Measurements from ENCODE around the gene DCAF12.
"Not testable (repeated sequence)": the region's sequence is repeated elsewhere in the genome, so short reads cannot be mapped to it uniquely, and the experiment has no call there.

Gene DCAF12

DNA sequence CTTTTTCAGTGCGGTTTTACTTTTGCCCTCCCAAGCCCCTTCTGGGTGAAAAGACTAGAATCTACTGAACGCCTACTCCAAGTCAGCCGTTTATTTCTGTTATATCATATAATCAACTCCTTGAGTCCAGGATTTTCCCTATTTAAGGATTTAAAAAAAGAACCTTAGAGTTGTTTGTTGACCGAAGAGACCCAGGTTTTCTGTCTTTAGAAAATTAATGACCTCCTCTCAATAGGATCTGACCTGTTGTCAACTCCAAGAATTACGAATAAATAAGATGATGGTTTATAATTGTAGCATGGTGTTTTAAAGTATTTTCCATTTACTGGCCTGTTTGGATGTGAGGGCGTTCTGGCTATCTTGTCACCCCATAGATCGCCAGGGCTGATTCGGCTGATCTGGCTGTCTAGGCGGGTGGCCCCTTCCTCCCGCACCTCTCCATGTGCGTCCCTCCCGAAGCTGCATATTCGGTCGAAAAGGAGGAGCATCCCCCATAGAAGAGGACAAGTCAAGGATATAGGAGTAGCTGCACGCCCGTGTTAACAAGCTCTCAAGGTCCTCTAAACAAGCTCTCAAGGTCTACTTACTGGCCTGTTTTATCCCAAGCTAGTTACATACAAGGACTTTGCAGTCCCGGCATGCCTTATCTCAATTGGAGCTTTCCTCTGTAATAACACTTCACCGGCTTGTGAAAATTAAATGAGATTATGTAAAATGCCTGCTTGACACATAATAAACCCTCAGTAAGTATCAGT is 76.7 kb downstream of the DCAF12 start:
- H3K4me3 ChIP-seq (replicated peaks; ENCODE audit: low read depth, low read length), result peak overlapping the region; percentile 94
- no peak for DNase-seq (ENCODE audit: low read depth)
- TF ChIP-seq, protein P1, sequence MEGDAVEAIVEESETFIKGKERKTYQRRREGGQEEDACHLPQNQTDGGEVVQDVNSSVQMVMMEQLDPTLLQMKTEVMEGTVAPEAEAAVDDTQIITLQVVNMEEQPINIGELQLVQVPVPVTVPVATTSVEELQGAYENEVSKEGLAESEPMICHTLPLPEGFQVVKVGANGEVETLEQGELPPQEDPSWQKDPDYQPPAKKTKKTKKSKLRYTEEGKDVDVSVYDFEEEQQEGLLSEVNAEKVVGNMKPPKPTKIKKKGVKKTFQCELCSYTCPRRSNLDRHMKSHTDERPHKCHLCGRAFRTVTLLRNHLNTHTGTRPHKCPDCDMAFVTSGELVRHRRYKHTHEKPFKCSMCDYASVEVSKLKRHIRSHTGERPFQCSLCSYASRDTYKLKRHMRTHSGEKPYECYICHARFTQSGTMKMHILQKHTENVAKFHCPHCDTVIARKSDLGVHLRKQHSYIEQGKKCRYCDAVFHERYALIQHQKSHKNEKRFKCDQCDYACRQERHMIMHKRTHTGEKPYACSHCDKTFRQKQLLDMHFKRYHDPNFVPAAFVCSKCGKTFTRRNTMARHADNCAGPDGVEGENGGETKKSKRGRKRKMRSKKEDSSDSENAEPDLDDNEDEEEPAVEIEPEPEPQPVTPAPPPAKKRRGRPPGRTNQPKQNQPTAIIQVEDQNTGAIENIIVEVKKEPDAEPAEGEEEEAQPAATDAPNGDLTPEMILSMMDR (IDR thresholded peaks at IDR 0.05; ENCODE audit: low read length, missing control alignments), result no peak

DNA sequence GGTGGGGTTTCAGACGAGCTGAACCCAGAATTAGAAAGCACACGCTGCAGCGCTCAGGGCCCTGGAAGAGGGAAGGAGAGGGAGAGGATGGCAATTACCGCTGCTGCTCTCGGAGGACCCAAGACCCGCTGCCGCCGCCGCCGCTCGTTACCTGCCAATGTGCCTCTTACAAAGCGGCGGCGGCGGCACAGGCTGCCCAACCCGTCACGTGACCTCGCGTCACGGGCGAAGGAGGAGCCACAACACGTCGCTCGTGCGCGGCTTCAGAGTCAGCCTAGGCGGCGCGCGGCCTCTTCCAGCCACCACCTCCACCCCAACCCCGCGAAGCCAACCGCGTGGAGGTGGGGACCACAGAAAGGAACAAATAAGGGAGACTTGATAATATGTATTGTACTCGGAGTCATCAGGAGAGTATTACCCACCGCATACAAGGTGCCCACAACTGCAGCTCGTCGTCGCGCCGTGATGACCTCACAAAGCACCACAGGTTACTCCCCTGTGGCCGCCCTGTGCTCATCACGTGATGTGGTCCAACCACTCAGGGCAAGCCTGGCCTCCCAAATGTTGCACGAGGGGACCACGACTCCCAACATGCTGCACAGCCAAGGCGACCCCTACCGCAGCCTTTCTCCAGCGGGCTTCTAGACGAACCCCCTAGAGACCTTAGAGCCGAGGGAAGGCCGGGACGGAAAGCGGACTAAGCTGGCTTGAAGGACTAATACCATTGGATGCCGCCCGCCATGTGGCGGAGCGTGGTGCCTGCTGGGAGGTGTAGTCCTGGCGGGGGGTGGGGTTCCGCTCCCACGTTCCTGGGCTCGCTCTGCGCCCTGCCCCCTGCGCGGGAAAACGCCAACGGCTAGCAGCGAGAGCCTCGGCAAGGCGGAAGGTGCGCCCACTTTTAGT is 77.5 kb downstream of the DCAF12 start, which contains the start of gene UBAP2:
Gene UBAP2, minus strand, starts transcription at position 161 of the 903 bp plus-strand sequence. CDS start 31,739 bp downstream, outside the sequence.
- DNase-seq (ENCODE audit: low read depth), result peak; percentile 98
- H3K4me3 ChIP-seq (replicated peaks; ENCODE audit: low read depth, low read length), result peak within 1 kb of the TSS; percentile 94
- TF ChIP-seq, protein P1 (IDR thresholded peaks at IDR 0.05; ENCODE audit: low read length, missing control alignments), result no peak

DNA sequence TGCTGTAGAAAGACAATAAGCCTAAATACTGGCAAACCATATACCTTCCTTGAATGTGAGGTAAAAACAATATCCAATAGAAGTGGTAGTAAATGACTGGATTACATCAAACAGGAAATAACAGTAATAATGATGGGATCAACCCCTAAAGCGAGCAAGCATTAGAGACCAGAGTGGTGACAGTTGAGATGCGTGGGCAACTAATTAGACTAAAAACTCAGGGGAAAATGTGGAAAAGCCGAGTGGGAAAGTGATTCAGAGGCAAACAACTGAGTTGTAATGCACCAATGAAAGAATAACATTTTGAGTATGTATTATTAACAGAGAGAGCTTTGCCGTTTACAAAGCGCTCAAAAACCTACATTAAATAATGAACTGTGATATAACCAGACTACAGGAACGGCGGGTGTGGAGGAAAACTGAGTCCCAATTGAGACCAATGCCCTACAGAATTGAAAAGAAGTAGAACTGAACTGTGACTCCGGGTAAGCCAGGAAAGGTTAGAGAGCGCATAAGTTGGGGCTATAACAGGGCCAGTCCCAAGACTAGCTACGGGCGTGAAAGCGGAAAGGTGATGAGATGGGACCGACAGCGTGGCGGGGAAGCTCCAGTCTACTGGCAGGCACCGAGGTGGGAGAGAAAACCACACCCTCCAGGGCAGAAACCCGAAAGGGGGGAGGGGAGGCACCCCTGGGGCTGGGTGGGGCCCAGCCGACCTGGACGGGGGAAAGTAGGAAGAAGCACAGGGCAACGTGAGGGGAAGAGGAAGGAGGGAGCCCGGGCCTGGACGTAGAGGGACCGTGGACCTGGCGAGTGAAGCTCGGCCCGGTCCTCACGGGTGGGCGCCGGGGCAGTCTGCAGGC is 78.4 kb downstream of the DCAF12 start:
- TF ChIP-seq, protein P1 (IDR thresholded peaks at IDR 0.05; ENCODE audit: low read length, missing control alignments), result no peak
- H3K4me3 ChIP-seq (replicated peaks; ENCODE audit: low read depth, low read length), result peak overlapping the region; percentile 94
- DNase-seq (ENCODE audit: low read depth), result no peak

DNA sequence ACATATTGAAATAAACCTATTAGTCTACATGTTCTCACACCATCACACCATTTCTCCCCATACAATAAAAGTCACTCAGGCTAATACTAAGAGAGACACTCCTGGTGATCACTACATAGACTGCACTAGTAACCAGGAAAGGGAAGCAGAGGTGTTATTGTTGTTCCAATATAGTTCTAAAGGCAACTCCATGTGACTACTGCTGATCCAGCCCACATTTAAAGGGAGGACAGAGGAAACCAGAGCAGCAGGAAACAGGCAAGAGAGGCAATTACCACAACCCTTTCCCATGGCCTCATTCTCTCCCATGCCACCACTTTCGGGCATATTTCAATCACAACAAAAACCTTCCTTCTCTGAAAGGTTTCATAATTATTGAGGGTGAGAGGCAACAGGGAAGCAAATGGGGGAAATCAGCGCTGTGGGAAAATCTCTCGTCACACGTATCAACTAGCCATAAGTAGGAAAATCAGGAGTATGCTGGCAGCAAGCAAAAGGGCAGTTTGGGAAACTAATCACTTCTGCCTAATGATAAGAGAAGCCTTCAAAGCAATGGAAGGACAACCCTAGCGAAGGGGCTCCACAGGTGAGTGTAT is 79.6 kb downstream of the DCAF12 start:
- TF ChIP-seq, protein P1 (IDR thresholded peaks at IDR 0.05; ENCODE audit: low read length, missing control alignments), result no peak
- DNase-seq (ENCODE audit: low read depth), result peak; percentile 30
- H3K4me3 ChIP-seq (replicated peaks; ENCODE audit: low read depth, low read length), result peak overlapping the region; percentile 94

DNA sequence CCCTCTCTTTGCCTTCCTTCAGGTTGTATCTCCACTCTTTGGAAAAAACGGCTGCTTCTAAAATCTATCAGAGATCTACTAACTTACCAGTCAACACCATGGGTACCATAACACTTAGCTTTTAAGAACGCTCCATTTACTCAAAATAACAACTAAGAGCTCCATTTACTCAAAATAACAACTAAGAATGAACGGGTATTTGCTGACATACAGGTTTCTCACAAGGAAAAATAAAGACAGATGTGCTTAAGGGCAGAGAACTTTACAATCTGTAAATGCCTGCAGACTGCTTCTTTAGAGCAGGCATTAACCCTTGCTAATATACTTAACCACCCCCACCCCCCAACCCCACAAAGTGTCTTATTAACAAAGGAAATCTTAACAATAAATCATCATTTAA is 80.6 kb downstream of the DCAF12 start:
- no peak overlapping the region for H3K4me3 ChIP-seq (replicated peaks; ENCODE audit: low read depth, low read length)
- TF ChIP-seq, protein P1 (IDR thresholded peaks at IDR 0.05; ENCODE audit: low read length, missing control alignments), result no peak
- no peak for DNase-seq (ENCODE audit: low read depth)

- not testable (repeated sequence) for DNase-seq (ENCODE audit: low read depth)
These were observed 84.4 kb downstream of the DCAF12 start for GRCh38 chr9:34042074-34042473.

GRCh38 chr9:34038851-34039250 is 87.6 kb downstream of the DCAF12 start:
- not testable (repeated sequence) for DNase-seq (ENCODE audit: low read depth); H3K4me3 ChIP-seq (replicated peaks; ENCODE audit: low read depth, low read length)

More at GRCh38 chr9:34042074-34042473, 84.4 kb downstream of the DCAF12 start:
- not testable (repeated sequence) for H3K4me3 ChIP-seq (replicated peaks; ENCODE audit: low read depth, low read length)

Data from fibroblast of pulmonary artery (primary cell).